RKO (cell line): ENCODE results near the gene TMEM184B.

Experiments
- DNase-seq: peaks from one replicate; pipeline ENCODE4 v3.0.0-alpha.2; 2016; ENCODE audit warnings: low spot score

Gene TMEM184B

GRCh38 chr22:38276166-38276565, 3.4 kb upstream of the TMEM184B start:
- no peak for DNase-seq

GRCh38 chr22:38273135-38273826, 471 bp upstream of the TMEM184B start:
- DNase-seq: no peak

GRCh38 chr22:38271927-38272372, 860 bp downstream of the TMEM184B start:
- no peak for DNase-seq

- no peak for DNase-seq
Measured at GRCh38 chr22:38271101-38271500, 1.7 kb downstream of the TMEM184B start.

GRCh38 chr22:38270091-38270992, 2.5 kb downstream of the TMEM184B start:
- no peak for DNase-seq

- DNase-seq: no peak
Measured at GRCh38 chr22:38269466-38269865, 3.3 kb downstream of the TMEM184B start.

- no peak for DNase-seq
Measured at GRCh38 chr22:38267086-38267485, 5.7 kb downstream of the TMEM184B start.

- no peak for DNase-seq
Measured at GRCh38 chr22:38266120-38266519, 6.7 kb downstream of the TMEM184B start.

GRCh38 chr22:38264322-38264843, 8.4 kb downstream of the TMEM184B start:
- no peak for DNase-seq

GRCh38 chr22:38262051-38262795, 10.6 kb downstream of the TMEM184B start:
- DNase-seq: peak; percentile 21

- no peak for DNase-seq
Measured at GRCh38 chr22:38260761-38261681, 11.8 kb downstream of the TMEM184B start.

GRCh38 chr22:38259370-38259769, 13.4 kb downstream of the TMEM184B start:
- no peak for DNase-seq

- no peak for DNase-seq
Measured at GRCh38 chr22:38258895-38259294, 13.9 kb downstream of the TMEM184B start.

- DNase-seq: no peak
Measured at GRCh38 chr22:38257650-38258250, 15.1 kb downstream of the TMEM184B start.

- no peak for DNase-seq
Measured at GRCh38 chr22:38257181-38257580, 15.6 kb downstream of the TMEM184B start.

GRCh38 chr22:38255697-38256096, 17.1 kb downstream of the TMEM184B start:
- DNase-seq: no peak

- no peak for DNase-seq
Measured at GRCh38 chr22:38251341-38251692, 21.5 kb downstream of the TMEM184B start.

GRCh38 chr22:38250643-38251340, 22.0 kb downstream of the TMEM184B start:
- no peak for DNase-seq

- no peak for DNase-seq
Measured at GRCh38 chr22:38249803-38250642, 22.8 kb downstream of the TMEM184B start.
